HUES6 (cell line): ENCODE data around the gene ADAM12.

Experiments used
- H3K27ac ChIP-seq: 2 replicates; pipeline ENCODE4 v1.7.0; 2013; ENCODE audit warnings: low read depth, mild to moderate bottlenecking, low read length, inconsistent platforms
- H3K27me3 ChIP-seq: 2 replicates; pipeline ENCODE4 v1.6.1; 2013; ENCODE audit warnings: low read length; ENCODE audit not compliant: control insufficient read depth, insufficient read depth
- H3K36me3 ChIP-seq: 2 replicates; pipeline ENCODE4 v1.6.1; 2013; ENCODE audit warnings: low read length; ENCODE audit not compliant: control insufficient read depth, insufficient read depth
- H3K4me1 ChIP-seq: 2 replicates; pipeline ENCODE4 v1.6.1; 2013; ENCODE audit warnings: low read length; ENCODE audit not compliant: control insufficient read depth, insufficient read depth
- H3K4me3 ChIP-seq: 2 replicates; pipeline ENCODE4 v1.5.1; 2013; ENCODE audit warnings: low read depth, low read length
- H3K9ac ChIP-seq: one replicate; pipeline ENCODE4 v1.6.1; 2013; ENCODE audit warnings: mild to moderate bottlenecking, low read length
- H3K9me3 ChIP-seq: 2 replicates; pipeline ENCODE4 v1.6.1; 2013; ENCODE audit warnings: low read depth, low read length; ENCODE audit not compliant: control insufficient read depth, insufficient read depth

Gene ADAM12

GRCh38 chr10:126286256-126286780 lies 102.0 kb downstream of the ADAM12 start:
- no peak overlapping the region for H3K4me3 ChIP-seq
- H3K27ac ChIP-seq = no peak overlapping the region
- H3K9me3 ChIP-seq = no peaks in the 10 kb centered on the region
- no peaks in the 10 kb centered on the region for H3K27me3 ChIP-seq
- no peaks in the 10 kb centered on the region for H3K4me1 ChIP-seq
- no peaks in the 10 kb centered on the region for H3K36me3 ChIP-seq
- no peak overlapping the region for H3K9ac ChIP-seq

GRCh38 chr10:126283307-126283706 lies 105.0 kb downstream of the ADAM12 start:
- H3K27me3 ChIP-seq = no peaks in the 10 kb centered on the region
- H3K27ac ChIP-seq = no peak overlapping the region

GRCh38 chr10:126278851-126279250 lies 109.4 kb downstream of the ADAM12 start:
- Histone ChIP-seq H3K4me1 (peaks cover 11% of the 10 kb centered on the region; the same call in 1 of the 2 replicates), H3K9me3 (no peaks in the 10 kb centered on the region), H3K27ac (no peak overlapping the region), H3K9ac (no peak overlapping the region), H3K4me3 (no peak overlapping the region), H3K27me3 (no peaks in the 10 kb centered on the region), H3K36me3 (no peaks in the 10 kb centered on the region)

More at GRCh38 chr10:126283307-126283706, 105.0 kb downstream of the ADAM12 start:
- Histone ChIP-seq H3K4me3 (no peak overlapping the region), H3K9me3 (no peaks in the 10 kb centered on the region), H3K9ac (no peak overlapping the region), H3K36me3 (no peaks in the 10 kb centered on the region), H3K4me1 (peaks cover 7% of the 10 kb centered on the region; the same call in 1 of the 2 replicates)

GRCh38 chr10:126277181-126277580 lies 111.1 kb downstream of the ADAM12 start:
- no peaks in the 10 kb centered on the region for H3K9me3 ChIP-seq
- no peaks in the 10 kb centered on the region for H3K27me3 ChIP-seq
- H3K4me3 ChIP-seq = no peak overlapping the region
- no peak overlapping the region for H3K9ac ChIP-seq
- H3K36me3 ChIP-seq = no peaks in the 10 kb centered on the region
- H3K4me1 ChIP-seq = peaks cover 11% of the 10 kb centered on the region; the same call in 1 of the 2 replicates
- no peak overlapping the region for H3K27ac ChIP-seq

- no peaks in the 10 kb centered on the region for H3K36me3 ChIP-seq
- H3K9me3 ChIP-seq = peaks cover 5% of the 10 kb centered on the region; the same call in 1 of the 2 replicates
- no peak overlapping the region for H3K9ac ChIP-seq
- H3K27ac ChIP-seq = no peak overlapping the region
- H3K4me1 ChIP-seq = 0 out of 2 replicates have a peak, but pooled peaks cover 4% of the 10 kb centered on the region
- H3K27me3 ChIP-seq = no peaks in the 10 kb centered on the region
- H3K4me3 ChIP-seq = no peak overlapping the region
Observed at GRCh38 chr10:126272526-126272925, 115.8 kb downstream of the ADAM12 start.

- H3K27me3 ChIP-seq = no peaks in the 10 kb centered on the region
- peaks cover 21% of the 10 kb centered on the region for H3K9me3 ChIP-seq
- no peaks in the 10 kb centered on the region for H3K36me3 ChIP-seq
- no peak overlapping the region for H3K9ac ChIP-seq
- H3K27ac ChIP-seq = no peak overlapping the region
- H3K4me3 ChIP-seq = no peak overlapping the region
- H3K4me1 ChIP-seq = no peaks in the 10 kb centered on the region
Observed at GRCh38 chr10:126270111-126270510, 118.2 kb downstream of the ADAM12 start.

GRCh38 chr10:126268013-126268920 lies 120.0 kb downstream of the ADAM12 start:
- Histone ChIP-seq H3K9me3 (peaks cover 21% of the 10 kb centered on the region), H3K27ac (no peak overlapping the region), H3K9ac (no peak overlapping the region), H3K36me3 (no peaks in the 10 kb centered on the region), H3K4me3 (no peak overlapping the region), H3K4me1 (peaks cover 1% of the 10 kb centered on the region; the same call in 1 of the 2 replicates), H3K27me3 (no peaks in the 10 kb centered on the region)

- no peak overlapping the region for H3K27ac ChIP-seq
- H3K36me3 ChIP-seq = no peaks in the 10 kb centered on the region
- H3K4me3 ChIP-seq = no peak overlapping the region
- peaks cover 21% of the 10 kb centered on the region for H3K9me3 ChIP-seq
- no peaks in the 10 kb centered on the region for H3K27me3 ChIP-seq
- peaks cover 12% of the 10 kb centered on the region; the same call in 1 of the 2 replicates for H3K4me1 ChIP-seq
- no peak overlapping the region for H3K9ac ChIP-seq
Observed at GRCh38 chr10:126264102-126265018, 123.9 kb downstream of the ADAM12 start.

- H3K27me3 ChIP-seq = no peaks in the 10 kb centered on the region
- H3K9me3 ChIP-seq = peaks cover 19% of the 10 kb centered on the region
- no peak overlapping the region for H3K4me3 ChIP-seq
- no peak overlapping the region for H3K27ac ChIP-seq
- no peak overlapping the region for H3K9ac ChIP-seq
- H3K4me1 ChIP-seq = peaks cover 12% of the 10 kb centered on the region; the same call in 1 of the 2 replicates
- H3K36me3 ChIP-seq = no peaks in the 10 kb centered on the region
Observed at GRCh38 chr10:126263006-126263676, 125.1 kb downstream of the ADAM12 start.

- no peak overlapping the region for H3K9ac ChIP-seq
- H3K27me3 ChIP-seq = no peaks in the 10 kb centered on the region
- peaks cover 12% of the 10 kb centered on the region; the same call in 1 of the 2 replicates for H3K4me1 ChIP-seq
- peaks cover 14% of the 10 kb centered on the region for H3K9me3 ChIP-seq
- H3K4me3 ChIP-seq = no peak overlapping the region
- H3K36me3 ChIP-seq = no peaks in the 10 kb centered on the region
- H3K27ac ChIP-seq = no peak overlapping the region
Observed at GRCh38 chr10:126262233-126262838, 125.9 kb downstream of the ADAM12 start.
